Endothelial cell of umbilical vein (primary cell): ENCODE data around the gene PGM2L1. TPM values are rescaled to one million over a fixed set of nuclear protein-coding genes. Genes with fewer than 3 reads are reported as not detected.

Experiments
- BruUV-seq: library from RNA; stranded (reverse); fragments of 400-500 nt; replicated peaks from 2 replicates; lab custom pipeline; 2021; lab: Mats Ljungman, UMichigan
- CTCF ChIA-PET: fragments of 300-600, 350-600 bp; sonication (Branson Sonifier 250); formaldehyde crosslinking; loops from one replicate; lab custom pipeline; 2021; ENCODE audit warnings: antibody characterized with exemption, inconsistent platforms; lab: Charles Lee
- POLR2A ChIA-PET: fragments of 300-600, 350-600 bp; sonication (Branson Sonifier 250); formaldehyde crosslinking; loops from one replicate; lab custom pipeline; 2021; ENCODE audit warnings: antibody characterized with exemption, inconsistent platforms; lab: Charles Lee
- DNase-seq: peaks from one replicate; pipeline ENCODE4 v3.0.0-alpha.2; 2011; ENCODE audit warnings: low read depth, low spot score
- FAIRE-seq: peaks from 2 replicates; lab custom pipeline; 2011; peaks lifted over from hg19 to GRCh38; lab: Jason Lieb, UNC
- H2AFZ ChIP-seq: 2 replicates; pipeline ENCODE4 v1.6.0; 2012; ENCODE audit warnings: low read depth, low read length, control low read depth, inconsistent platforms
- H3K27ac ChIP-seq: 2 replicates; pipeline ENCODE4 v1.5.1; 2011; ENCODE audit warnings: low read depth, mild to moderate bottlenecking, control low read depth, low read length, moderate library complexity; ENCODE audit not compliant: insufficient read depth
- H3K27me3 ChIP-seq, 2 experiments: 2 replicates each; pipeline versions ENCODE4 v1.6.0 to v1.6.1; 2011; ENCODE audit warnings: low read length in 2 of 2, mixed read lengths in 1 of 2; ENCODE audit not compliant: control insufficient read depth in 2 of 2, insufficient read depth in 2 of 2
- H3K36me3 ChIP-seq, 2 experiments: 2 replicates in 1 of 2; 3 replicates in 1 of 2; pipeline ENCODE4 v1.5.1; 2011; ENCODE audit warnings: low read length in 2 of 2, mild to moderate bottlenecking in 1 of 2, moderate library complexity in 1 of 2; ENCODE audit not compliant: control insufficient read depth in 2 of 2, insufficient read depth in 2 of 2; ENCODE audit errors: extremely low read depth in 1 of 2
- H3K4me1 ChIP-seq: 3 replicates; pipeline ENCODE4 v1.5.1; 2011; ENCODE audit warnings: mild to moderate bottlenecking, low read length; ENCODE audit not compliant: control insufficient read depth, insufficient read depth; ENCODE audit errors: extremely low read depth
- H3K4me2 ChIP-seq: 2 replicates; pipeline ENCODE4 v1.6.1; 2011; ENCODE audit warnings: low read length, control low read depth, mixed read lengths; ENCODE audit not compliant: insufficient read depth
- H3K4me3 ChIP-seq, 3 experiments: fragments of 200-600 bp in 1 of 3; sonication (generic), shearing (Covaris generic) in 1 of 3; replicated peaks in 1 of 3; 2 replicates each; pipeline ENCODE4 v1.5.1; 2011 to 2016; ENCODE audit warnings: control low read depth in 3 of 3, low read length in 3 of 3, mild to moderate bottlenecking in 2 of 3, inconsistent platforms in 1 of 3, low read depth in 1 of 3, moderate library complexity in 1 of 3; ENCODE audit not compliant: insufficient read depth in 1 of 3
- H3K79me2 ChIP-seq: 2 replicates; pipeline ENCODE4 v1.6.0; 2012; ENCODE audit warnings: low read length, inconsistent platforms; ENCODE audit not compliant: control insufficient read depth, insufficient read depth
- H3K9ac ChIP-seq: replicated peaks from 2 replicates; pipeline ENCODE3; 2011; ENCODE audit warnings: low read length, control low read depth; ENCODE audit not compliant: insufficient read depth; ENCODE audit errors: extremely low read depth
- H3K9me1 ChIP-seq: replicated peaks from 3 replicates; pipeline ENCODE4 v1.6.0; 2011; ENCODE audit warnings: mild to moderate bottlenecking, low read length; ENCODE audit not compliant: control insufficient read depth, insufficient read depth; ENCODE audit errors: extremely low read depth
- H3K9me3 ChIP-seq: replicated peaks from 2 replicates; pipeline ENCODE4 v1.5.1; 2012; ENCODE audit warnings: low read length, inconsistent platforms; ENCODE audit not compliant: control insufficient read depth, insufficient read depth
- H4K20me1 ChIP-seq: replicated peaks from 2 replicates; pipeline ENCODE3; 2011; ENCODE audit warnings: mild to moderate bottlenecking, low read length; ENCODE audit not compliant: control insufficient read depth, insufficient read depth; ENCODE audit errors: extremely low read depth
- CTCF ChIP-seq, 2 donors: IDR thresholded peaks; 1 replicate in 1 of 2; 2 replicates in 1 of 2; pipeline ENCODE4 v1.5.1; 2011; ENCODE audit warnings: low read length in 2 of 2, mild to moderate bottlenecking in 2 of 2, moderate library complexity in 2 of 2, control low read depth in 1 of 2, inconsistent platforms in 1 of 2, low read depth in 1 of 2; ENCODE audit not compliant: insufficient read depth in 1 of 2; ENCODE audit errors: extremely low read depth in 1 of 2
- EZH2 ChIP-seq: IDR thresholded peaks from 2 replicates; pipeline ENCODE4 v1.6.1; 2012; ENCODE audit warnings: borderline replicate concordance, low read depth, mild to moderate bottlenecking, moderate library complexity, low read length, inconsistent platforms; ENCODE audit not compliant: severe bottlenecking
- FOS ChIP-seq: IDR thresholded peaks from 2 replicates; pipeline ENCODE4 v1.6.1; 2011; ENCODE audit warnings: mild to moderate bottlenecking, low read length, moderate library complexity, borderline replicate concordance; ENCODE audit not compliant: insufficient read depth
- GATA2 ChIP-seq: IDR thresholded peaks from 2 replicates; pipeline ENCODE4 v1.7.0; 2011; ENCODE audit warnings: low read depth, mild to moderate bottlenecking, moderate library complexity, mixed read lengths, low read length; ENCODE audit not compliant: insufficient read length, insufficient read depth
- JUN ChIP-seq: IDR thresholded peaks from 2 replicates; pipeline ENCODE4 v1.6.1; 2011; ENCODE audit warnings: borderline replicate concordance, low read depth; ENCODE audit not compliant: insufficient read length, insufficient read depth
- MAX ChIP-seq: IDR thresholded peaks from 2 replicates; pipeline ENCODE4 v1.6.1; 2011; ENCODE audit not compliant: insufficient read depth, insufficient read length
- MYC ChIP-seq: IDR thresholded peaks from one replicate; pipeline ENCODE4 v1.6.1; 2011; ENCODE audit warnings: mild to moderate bottlenecking, low read depth, low read length
- POLR2A ChIP-seq: IDR thresholded peaks from 2 replicates; pipeline ENCODE4 v1.6.1; 2012; ENCODE audit warnings: low read depth, mild to moderate bottlenecking, control low read depth, low read length
- POLR2AphosphoS5 ChIP-seq: IDR thresholded peaks from 2 replicates; pipeline ENCODE4 v1.6.1; 2012; ENCODE audit warnings: low read depth, mild to moderate bottlenecking, control low read depth, low read length, moderate library complexity; ENCODE audit not compliant: insufficient read depth
- dilution Hi-C: fragments of 300-500 bp; cut with MboI; formaldehyde crosslinking; loops from one replicate; pipeline ENCODE4 v1.15.0; 2019; ENCODE audit warnings: low sequenced_read_pairs; ENCODE audit not compliant: extremely low pct_ligation_motif_present
- intact Hi-C: fragments of 100-400 bp; cut with micrococcal nuclease; formaldehyde crosslinking; loops from one replicate; pipeline ENCODE4 v1.10.0; 2022
- polyA plus RNA-seq, 4 experiments: library from polyadenylated mRNA; depleted of rRNA in 3 of 4; stranded (reverse) in 3 of 4; unstranded in 1 of 4; fragments of >200 nt; gene quantifications; 2 replicates each; pipeline versions ENCODE4 v1.2.1 to v1.2.3, GENCODE V29; 2011 to 2012; ENCODE audit warnings: missing spikeins in 1 of 4
- total RNA-seq: library from RNA; stranded (reverse); gene quantifications from 2 replicates; pipeline ENCODE4 v1.2.3, GENCODE V29; 2021

Gene PGM2L1
- total and polyA plus RNA-seq, 2 donors (not counting 3 experiments of a cell fraction or from before 2014, with no cell fraction given): 7.9 to 31.4 TPM

- dilution Hi-C loops: no loop called here
- BruUV-seq: no TSS peak
These were observed 9.4 kb downstream of the PGM2L1 start for GRCh38 chr11:74388678-74389327.

More at GRCh38 chr11:74388678-74389327, 9.4 kb downstream of the PGM2L1 start:
- Histone ChIP-seq H3K27me3 (no peaks in the 10 kb centered on the region), H3K4me3 (no peak overlapping the region), H3K36me3 (no peaks in the 10 kb centered on the region), H3K4me2 (no peak overlapping the region), H2AFZ (no peak overlapping the region), H3K27ac (peak overlapping the region; percentile 17), H4K20me1 (peaks cover 3% of the 10 kb centered on the region), H3K9me3 (no peaks in the 10 kb centered on the region), H3K9me1 (no peaks in the 10 kb centered on the region), H3K79me2 (peaks cover 14% of the 10 kb centered on the region), H3K4me1 (peaks cover 5% of the 10 kb centered on the region), H3K9ac (no peak overlapping the region)
- DNase-seq (peak; percentile 70), FAIRE-seq (peak; percentile 53)
- ChIA-PET POLR2A (no interaction called here), CTCF (interaction anchor here (0.7 to 3.9 kb wide), 30 partner anchors 8 to 234 kb away, joined by 3 to 134 read pairs (median 4); partner anchors contain the start of genes LIPT2 and PGM2L1)
- intact Hi-C loops: loop anchor here (1.0 to 5.0 kb wide), 4 partner anchors 60 to 427 kb away; no protein-coding TSS in a partner anchor
- TF ChIP-seq CTCF (IDR thresholded peaks at IDR 0.05; ENCODE audit: extremely low read depth in 1 of 2, insufficient read depth in 1 of 2, low read depth in 1 of 2, low read length in 2 of 2) (peak; percentile 37 to 57), JUN (no peak), EZH2 (no peak), MYC (no peak), POLR2AphosphoS5 (no peak), GATA2 (no peak), FOS (no peak), MAX (no peak), POLR2A (no peak)
